GM12878 (cell line): ENCODE data around the gene TXNRD3. TPM values are rescaled to one million over a fixed set of nuclear protein-coding genes. Genes with fewer than 3 reads are reported as not detected.

Source experiments
- ATAC-seq: fragments of 200-7000 bp; cut with Tn5 transposase; 3 replicates; pipeline ENCODE4 v1.9.1; 2020; ENCODE audit warnings: mild to moderate bottlenecking, moderate library complexity
- BruUV-seq: library from RNA; stranded (reverse); fragments of 400-500 nt; replicated peaks from 2 replicates; lab custom pipeline; 2021; lab: Mats Ljungman, UMichigan
- CTCF ChIA-PET: fragments of 300-600 bp; sonication (Branson Sonifier 250); formaldehyde crosslinking; extraction: SDS; loops from one replicate; lab custom pipeline; 2021; ENCODE audit warnings: inconsistent platforms; lab: Yijun Ruan, JAX
- POLR2A ChIA-PET: fragments of 350-600 bp; formaldehyde crosslinking; extraction: SDS; loops from one replicate; lab custom pipeline; 2021; ENCODE audit warnings: inconsistent platforms; lab: Charles Lee
- RAD21 ChIA-PET: fragments of 300-600 bp; sonication (Branson Sonifier 250); formaldehyde crosslinking; loops from one replicate; lab custom pipeline; 2023; ENCODE audit warnings: antibody characterized with exemption; ENCODE audit not compliant: unreplicated experiment; lab: Charles Lee
- SMC1A ChIA-PET: fragments of 300-600 bp; sonication (Branson Sonifier 250); formaldehyde crosslinking; loops from one replicate; lab custom pipeline; 2023; ENCODE audit not compliant: unreplicated experiment, uncharacterized antibody; lab: Charles Lee
- DNase-seq: peaks from one replicate; pipeline ENCODE4 v3.0.0-alpha.2; 2011; ENCODE audit warnings: low read depth, low spot score
- FAIRE-seq: peaks from 3 replicates; lab custom pipeline; 2011; peaks lifted over from hg19 to GRCh38; lab: Jason Lieb, UNC
- H2AFZ ChIP-seq: 2 replicates; pipeline ENCODE4 v1.6.0; 2011; ENCODE audit warnings: low read depth, low read length, control low read depth; ENCODE audit not compliant: control insufficient read depth
- H3K27ac ChIP-seq: 2 replicates; pipeline ENCODE4 v1.5.1; 2011; ENCODE audit warnings: control low read depth; ENCODE audit not compliant: control insufficient read depth, insufficient read depth
- H3K27me3 ChIP-seq, 2 experiments: replicated peaks in 1 of 2; 2 replicates each; pipeline versions ENCODE4 v1.6.0 to v1.6.1; 2011; ENCODE audit warnings: low read length in 1 of 2; ENCODE audit not compliant: control insufficient read depth in 2 of 2, insufficient read depth in 2 of 2
- H3K36me3 ChIP-seq, 2 experiments: 2 replicates each; pipeline ENCODE4 v1.5.1; 2011; ENCODE audit warnings: low read length in 1 of 2; ENCODE audit not compliant: control insufficient read depth in 2 of 2, insufficient read depth in 2 of 2
- H3K4me1 ChIP-seq: 2 replicates; pipeline ENCODE4 v1.6.1; 2011; ENCODE audit warnings: mild to moderate bottlenecking, low read length, moderate library complexity, mixed read lengths; ENCODE audit not compliant: control insufficient read depth, insufficient read depth
- H3K4me2 ChIP-seq: 2 replicates; pipeline ENCODE4 v1.6.0; 2011; ENCODE audit warnings: control low read depth; ENCODE audit not compliant: control insufficient read depth, insufficient read depth
- H3K4me3 ChIP-seq: fragments of 200-600 bp; sonication (generic); 2 replicates; pipeline ENCODE4 v1.5.1; 2016
- H3K79me2 ChIP-seq: 2 replicates; pipeline ENCODE4 v1.6.0; 2011; ENCODE audit warnings: low read length; ENCODE audit not compliant: control insufficient read depth, insufficient read depth
- H3K9ac ChIP-seq: 2 replicates; pipeline ENCODE4 v1.8.0; 2011; ENCODE audit warnings: low read length, control low read depth, mixed read lengths; ENCODE audit not compliant: control insufficient read depth, insufficient read depth
- H3K9me3 ChIP-seq: replicated peaks from 3 replicates; pipeline ENCODE4 v1.5.1; 2011; ENCODE audit warnings: mild to moderate bottlenecking, low read length; ENCODE audit not compliant: control insufficient read depth, insufficient read depth
- H4K20me1 ChIP-seq: 2 replicates; pipeline ENCODE4 v1.6.0; 2011; ENCODE audit not compliant: control insufficient read depth, insufficient read depth
- ATF2 ChIP-seq: IDR thresholded peaks from 2 replicates; pipeline ENCODE4 v1.6.1; 2012; ENCODE audit warnings: low read length, inconsistent platforms
- CHD4 ChIP-seq: fragments of 200-600 bp; sonication (generic); IDR thresholded peaks from 2 replicates; pipeline ENCODE4 v1.6.1; 2016; ENCODE audit warnings: mild to moderate bottlenecking
- HSF1 ChIP-seq: fragments of 150-350 bp; IDR thresholded peaks from 2 replicates; pipeline ENCODE4 v1.6.1; 2014; ENCODE audit warnings: mild to moderate bottlenecking, low read depth, low read length
- IKZF2 ChIP-seq, 2 experiments: fragments of 450-650 bp; IDR thresholded peaks; 2 replicates each; pipeline ENCODE4 v1.6.1; 2017; ENCODE audit warnings: mild to moderate bottlenecking in 2 of 2, moderate library complexity in 2 of 2
- JUND ChIP-seq: IDR thresholded peaks from 2 replicates; pipeline ENCODE4 v1.6.1; 2012; ENCODE audit warnings: low read depth, mild to moderate bottlenecking, low read length, improper control_type of control experiment, moderate library complexity
- MYC ChIP-seq: IDR thresholded peaks from 2 replicates; pipeline ENCODE4 v1.6.1; 2011; ENCODE audit warnings: mild to moderate bottlenecking, low read length, moderate library complexity, inconsistent platforms; ENCODE audit not compliant: insufficient read depth, insufficient replicate concordance, insufficient read length, severe bottlenecking
- NFIC ChIP-seq: IDR thresholded peaks from 2 replicates; pipeline ENCODE4 v1.6.1; 2012; ENCODE audit warnings: low read depth, mild to moderate bottlenecking, inconsistent platforms, low read length, moderate library complexity
- PAX8 ChIP-seq: fragments of 450-650 bp; IDR thresholded peaks from 2 replicates; pipeline ENCODE4 v1.6.1; 2017; ENCODE audit warnings: mild to moderate bottlenecking, moderate library complexity
- PML ChIP-seq: IDR thresholded peaks from 2 replicates; pipeline ENCODE4 v1.6.1; 2012; ENCODE audit warnings: low read length, inconsistent platforms
- POLR2A ChIP-seq: IDR thresholded peaks from 2 replicates; pipeline ENCODE4 v1.6.1; 2011; ENCODE audit warnings: low read depth, mild to moderate bottlenecking, low read length
- RELA ChIP-seq: fragments of 450-650 bp; IDR thresholded peaks from 2 replicates; pipeline ENCODE4 v1.8.0; 2014; ENCODE audit warnings: borderline replicate concordance; ENCODE audit not compliant: partially characterized antibody
- RFX5 ChIP-seq: IDR thresholded peaks from 2 replicates; pipeline ENCODE4 v1.6.1; 2011; ENCODE audit warnings: low read depth, low read length, improper control_type of control experiment
- SIN3A ChIP-seq: IDR thresholded peaks from 2 replicates; pipeline ENCODE4 v1.6.1; 2012; ENCODE audit warnings: low read depth, low read length, improper control_type of control experiment
- SPI1 ChIP-seq: IDR thresholded peaks from 2 replicates; pipeline ENCODE4 v1.6.1; 2011; ENCODE audit warnings: low read depth, mild to moderate bottlenecking, low read length, moderate library complexity, borderline replicate concordance; ENCODE audit not compliant: insufficient read depth
- SREBF1 ChIP-seq: IDR thresholded peaks from 2 replicates; pipeline ENCODE4 v1.6.1; 2012; ENCODE audit warnings: mild to moderate bottlenecking, low read length
- SRF ChIP-seq, 2 experiments: IDR thresholded peaks; 2 replicates each; pipeline ENCODE4 v1.6.1; 2011; ENCODE audit warnings: low read depth in 2 of 2, low read length in 2 of 2, mild to moderate bottlenecking in 1 of 2, moderate library complexity in 1 of 2
- ZBTB40 ChIP-seq: fragments of 450-650 bp; IDR thresholded peaks from 2 replicates; pipeline ENCODE4 v1.6.1; 2016; ENCODE audit warnings: mild to moderate bottlenecking, moderate library complexity, borderline replicate concordance
- WGBS: methylation state at CpG from one replicate; pipeline ENCODE4 v1.1.6; 2016; ENCODE audit warnings: low lambda C conversion rate; ENCODE audit not compliant: insufficient replicate concordance, insufficient coverage; ENCODE audit errors: missing lambda C conversion rate; 5-methylcytosine and 5-hydroxymethylcytosine counted together
- in situ Hi-C: fragments of 300-500 bp; cut with MboI; formaldehyde crosslinking; loops from 9 replicates; pipeline ENCODE4 v1.14.3; 2018; ENCODE audit warnings: mixed read lengths
- intact Hi-C: fragments of 100-400 bp; cut with micrococcal nuclease; formaldehyde crosslinking; loops from one replicate; pipeline ENCODE4 v1.14.2; 2022; ENCODE audit not compliant: unreplicated experiment
- polyA plus RNA-seq, 11 experiments: library from polyadenylated mRNA; depleted of rRNA in 4 of 11; unstranded in 6 of 11; stranded (reverse) in 5 of 11; fragments of >200 nt; fragmentation: Nextera tagmentation in 4 of 11; fragmentation: Illumina TruSeq in 1 of 11; extraction: Ambion mirVana in 4 of 11; extraction: Trizol in 1 of 11; gene quantifications; 1 replicate in 1 of 11; 2 replicates in 10 of 11; pipeline versions ENCODE4 v1.2.1 to v1.2.3, GENCODE V29; 2011 to 2016; ENCODE audit warnings: inconsistent platforms in 2 of 11, missing spikeins in 2 of 11, low read depth in 1 of 11
- total RNA-seq, 4 experiments: library from RNA; depleted of rRNA in 3 of 4; stranded (reverse); fragments of >200 nt in 3 of 4; fragmentation: Illumina TruSeq in 1 of 4; extraction: Trizol in 1 of 4; gene quantifications; 2 replicates each; pipeline versions ENCODE4 v1.2.1 to v1.2.3, GENCODE V29; 2013 to 2021

Gene TXNRD3
- total and polyA plus RNA-seq, 10 of the 15 experiments (the other 5 are each of a cell fraction or from before 2014, with no cell fraction given), result not detected

- Histone ChIP-seq H4K20me1 (no peaks in the 10 kb centered on the region), H3K4me3 (no peak overlapping the region), H3K36me3 (no peaks in the 10 kb centered on the region), H3K4me2 (no peak overlapping the region), H3K4me1 (no peaks in the 10 kb centered on the region), H3K27me3 (peaks cover 3% of the 10 kb centered on the region in 2 experiments; a peak in 1 of 4 replicates), H3K79me2 (no peaks in the 10 kb centered on the region), H3K9ac (no peak overlapping the region), H3K9me3 (no peaks in the 10 kb centered on the region), H3K27ac (no peak overlapping the region), H2AFZ (no peak overlapping the region)
- FAIRE-seq (no peak), DNase-seq (no peak), ATAC-seq (no peak)
- 19% methylated on average over 2 of the region's 2 CpGs for WGBS
- ChIA-PET SMC1A (interaction anchor here (1.5 to 1.7 kb wide), 2 partner anchors 8 to 9 kb away, joined by 4 to 5 read pairs; no protein-coding TSS in a partner anchor), POLR2A (no interaction called here), CTCF (no interaction called here), RAD21 (no interaction called here)
- in situ Hi-C loops, result no loop called here
- BruUV-seq, result no TSS peak
- TF ChIP-seq MYC (no peak), SPI1 (no peak), ATF2 (no peak), HSF1 (no peak), RFX5 (no peak), SRF (IDR thresholded peaks at IDR 0.05; ENCODE audit: low read depth in 2 of 2, low read length in 2 of 2) (no peak), SREBF1 (no peak), NFIC (no peak), ZBTB40 (no peak), RELA (no peak), JUND (no peak), IKZF2 (IDR thresholded peaks at IDR 0.05) (no peak), PML (no peak), CHD4 (no peak), POLR2A (no peak), PAX8 (no peak), SIN3A (no peak)
- intact Hi-C loops, result no loop called here
These were observed 41.3 kb downstream of the TXNRD3 start for GRCh38 chr3:126613479-126614188.
